ENCODE measurements around the gene DAP. TPM values are rescaled to one million over a fixed set of nuclear protein-coding genes. Genes with fewer than 3 reads are reported as not detected.

The DAP gene
- total and polyA plus RNA-seq, 2 donors (not counting 1 experiment from before 2014, with no cell fraction given), result 56.6 to 158 TPM

- TF ChIP-seq CTCF (conservative IDR thresholded peaks at IDR 0.05 in 1 of 2, IDR thresholded peaks at IDR 0.05 in 1 of 2; ENCODE audit: low read depth in 1 of 2, low read length in 2 of 2), result no peak
- TF ChIP-seq EZH2 (IDR thresholded peaks at IDR 0.05; ENCODE audit: low read length, missing control alignments), result no peak
- Histone ChIP-seq H3K4me3 (replicated peaks in 1 of 4; ENCODE audit: control extremely low read depth in 1 of 4, insufficient read depth in 1 of 4, low read depth in 3 of 4, low read length in 4 of 4) (no peak overlapping the region), H2AFZ (ENCODE audit: low read length) (no peak overlapping the region), H3K9ac (ENCODE audit: insufficient read depth, low read length) (no peak overlapping the region), H3K27ac (ENCODE audit: insufficient read depth, low read length) (no peak overlapping the region), H3K79me2 (ENCODE audit: control insufficient read depth, insufficient read depth, low read length) (no peaks in the 10 kb centered on the region), H4K20me1 (ENCODE audit: control insufficient read depth, extremely low read depth, insufficient read depth, low read length) (no peaks in the 10 kb centered on the region), H3K27me3 (ENCODE audit: control insufficient read depth, insufficient read depth, low read length) (no peaks in the 10 kb centered on the region), H3K4me2 (ENCODE audit: extremely low read depth, insufficient read depth, low read length) (no peak overlapping the region), H3K4me1 (ENCODE audit: control insufficient read depth, extremely low read depth, insufficient read depth, low read length) (no peaks in the 10 kb centered on the region), H3K36me3 (ENCODE audit: control insufficient read depth, insufficient read depth, low read length) (peaks cover 16% of the 10 kb centered on the region), H3K9me3 (ENCODE audit: control insufficient read depth, insufficient read depth, low read depth, low read length) (no peaks in the 10 kb centered on the region)
- DNase-seq (ENCODE audit: low read depth in 2 of 2), result peak in 1 of 2 donors; percentile 75
Measured at GRCh38 chr5:10678244-10678643, 82.8 kb downstream of the DAP start.

GRCh38 chr5:10677533-10677932 is 83.5 kb downstream of the DAP start:
- H3K79me2 ChIP-seq (ENCODE audit: control insufficient read depth, insufficient read depth, low read length), result no peaks in the 10 kb centered on the region
- H3K4me3 ChIP-seq (replicated peaks in 1 of 4; ENCODE audit: control extremely low read depth in 1 of 4, insufficient read depth in 1 of 4, low read depth in 3 of 4, low read length in 4 of 4), result no peak overlapping the region
- no peaks in the 10 kb centered on the region for H3K27me3 ChIP-seq (ENCODE audit: control insufficient read depth, insufficient read depth, low read length)
- H3K4me1 ChIP-seq (ENCODE audit: control insufficient read depth, extremely low read depth, insufficient read depth, low read length), result no peaks in the 10 kb centered on the region
- no peak overlapping the region for H3K27ac ChIP-seq (ENCODE audit: insufficient read depth, low read length)
- no peak overlapping the region for H3K4me2 ChIP-seq (ENCODE audit: extremely low read depth, insufficient read depth, low read length)
- no peaks in the 10 kb centered on the region for H4K20me1 ChIP-seq (ENCODE audit: control insufficient read depth, extremely low read depth, insufficient read depth, low read length)
- DNase-seq (ENCODE audit: low read depth in 2 of 2), result no peak
- H3K9me3 ChIP-seq (ENCODE audit: control insufficient read depth, insufficient read depth, low read depth, low read length), result no peaks in the 10 kb centered on the region
- no peak overlapping the region for H3K9ac ChIP-seq (ENCODE audit: insufficient read depth, low read length)
- no peak for TF ChIP-seq CTCF (conservative IDR thresholded peaks at IDR 0.05 in 1 of 2, IDR thresholded peaks at IDR 0.05 in 1 of 2; ENCODE audit: low read depth in 1 of 2, low read length in 2 of 2)
- no peak overlapping the region for H2AFZ ChIP-seq (ENCODE audit: low read length)
- H3K36me3 ChIP-seq (ENCODE audit: control insufficient read depth, insufficient read depth, low read length), result peaks cover 14% of the 10 kb centered on the region

GRCh38 chr5:10676946-10677345 is 84.1 kb downstream of the DAP start:
- no peak overlapping the region for H2AFZ ChIP-seq (ENCODE audit: low read length)
- H3K4me2 ChIP-seq (ENCODE audit: extremely low read depth, insufficient read depth, low read length), result no peak overlapping the region
- H3K79me2 ChIP-seq (ENCODE audit: control insufficient read depth, insufficient read depth, low read length), result no peaks in the 10 kb centered on the region
- H3K9ac ChIP-seq (ENCODE audit: insufficient read depth, low read length), result no peak overlapping the region
- H4K20me1 ChIP-seq (ENCODE audit: control insufficient read depth, extremely low read depth, insufficient read depth, low read length), result no peaks in the 10 kb centered on the region
- no peaks in the 10 kb centered on the region for H3K4me1 ChIP-seq (ENCODE audit: control insufficient read depth, extremely low read depth, insufficient read depth, low read length)
- peaks cover 12% of the 10 kb centered on the region for H3K36me3 ChIP-seq (ENCODE audit: control insufficient read depth, insufficient read depth, low read length)
- H3K27ac ChIP-seq (ENCODE audit: insufficient read depth, low read length), result no peak overlapping the region
- no peak overlapping the region for H3K4me3 ChIP-seq (replicated peaks in 1 of 4; ENCODE audit: control extremely low read depth in 1 of 4, insufficient read depth in 1 of 4, low read depth in 3 of 4, low read length in 4 of 4)
- no peak for TF ChIP-seq CTCF (conservative IDR thresholded peaks at IDR 0.05 in 1 of 2, IDR thresholded peaks at IDR 0.05 in 1 of 2; ENCODE audit: low read depth in 1 of 2, low read length in 2 of 2)
- TF ChIP-seq EZH2 (IDR thresholded peaks at IDR 0.05; ENCODE audit: low read length, missing control alignments), result no peak
- no peaks in the 10 kb centered on the region for H3K27me3 ChIP-seq (ENCODE audit: control insufficient read depth, insufficient read depth, low read length)
- no peak for DNase-seq (ENCODE audit: low read depth in 2 of 2)
- H3K9me3 ChIP-seq (ENCODE audit: control insufficient read depth, insufficient read depth, low read depth, low read length), result no peaks in the 10 kb centered on the region

Data from fibroblast of lung (primary cell).